Fibroblast of villous mesenchyme (primary cell): ENCODE data around the gene SMC5. TPM values are rescaled to one million over a fixed set of nuclear protein-coding genes. Genes with fewer than 3 reads are reported as not detected.

Experiments
- DNase-seq: peaks from one replicate; pipeline ENCODE4 v3.0.0-alpha.2; 2010; ENCODE audit warnings: low read depth
- H3K4me3 ChIP-seq: 2 replicates; pipeline ENCODE4 v1.5.1; 2011; ENCODE audit warnings: low read depth, mild to moderate bottlenecking, low read length
- total RNA-seq: library from RNA; depleted of rRNA; stranded (reverse); fragments of >200 nt; gene quantifications from 2 replicates; pipeline ENCODE4 v1.2.3, GENCODE V29; 2012
- TF ChIP-seq, protein P1 (sequence below): IDR thresholded peaks from 2 replicates; pipeline ENCODE4 v1.5.1; 2012; ENCODE audit warnings: low read depth, mild to moderate bottlenecking, low read length; ENCODE audit not compliant: insufficient read depth

Gene SMC5
- total RNA-seq, 1 donor, result 39.3 TPM

DNA sequence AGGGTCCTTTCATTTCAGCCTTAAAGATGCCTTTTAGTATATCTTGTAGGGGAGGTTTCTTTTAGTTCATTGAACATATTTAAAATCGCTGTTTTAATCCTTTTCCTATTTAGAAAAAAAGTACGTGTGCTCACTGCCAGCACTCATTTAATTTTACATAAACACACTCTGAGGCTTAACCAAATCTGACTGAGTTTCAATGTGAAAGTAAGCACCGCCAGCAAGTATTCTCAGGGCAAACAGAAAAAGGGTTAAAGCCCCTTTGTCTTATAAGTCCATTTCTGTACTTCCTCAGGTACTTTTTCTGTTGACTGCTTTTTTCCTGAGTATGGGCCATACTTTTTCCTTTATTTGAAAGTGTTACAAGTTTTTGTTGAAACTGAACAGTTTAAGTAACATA lies 31.8 kb downstream of the SMC5 start:
- TF ChIP-seq, protein P1, sequence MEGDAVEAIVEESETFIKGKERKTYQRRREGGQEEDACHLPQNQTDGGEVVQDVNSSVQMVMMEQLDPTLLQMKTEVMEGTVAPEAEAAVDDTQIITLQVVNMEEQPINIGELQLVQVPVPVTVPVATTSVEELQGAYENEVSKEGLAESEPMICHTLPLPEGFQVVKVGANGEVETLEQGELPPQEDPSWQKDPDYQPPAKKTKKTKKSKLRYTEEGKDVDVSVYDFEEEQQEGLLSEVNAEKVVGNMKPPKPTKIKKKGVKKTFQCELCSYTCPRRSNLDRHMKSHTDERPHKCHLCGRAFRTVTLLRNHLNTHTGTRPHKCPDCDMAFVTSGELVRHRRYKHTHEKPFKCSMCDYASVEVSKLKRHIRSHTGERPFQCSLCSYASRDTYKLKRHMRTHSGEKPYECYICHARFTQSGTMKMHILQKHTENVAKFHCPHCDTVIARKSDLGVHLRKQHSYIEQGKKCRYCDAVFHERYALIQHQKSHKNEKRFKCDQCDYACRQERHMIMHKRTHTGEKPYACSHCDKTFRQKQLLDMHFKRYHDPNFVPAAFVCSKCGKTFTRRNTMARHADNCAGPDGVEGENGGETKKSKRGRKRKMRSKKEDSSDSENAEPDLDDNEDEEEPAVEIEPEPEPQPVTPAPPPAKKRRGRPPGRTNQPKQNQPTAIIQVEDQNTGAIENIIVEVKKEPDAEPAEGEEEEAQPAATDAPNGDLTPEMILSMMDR, result no peak
- no peak for DNase-seq
- no peak overlapping the region for H3K4me3 ChIP-seq

DNA sequence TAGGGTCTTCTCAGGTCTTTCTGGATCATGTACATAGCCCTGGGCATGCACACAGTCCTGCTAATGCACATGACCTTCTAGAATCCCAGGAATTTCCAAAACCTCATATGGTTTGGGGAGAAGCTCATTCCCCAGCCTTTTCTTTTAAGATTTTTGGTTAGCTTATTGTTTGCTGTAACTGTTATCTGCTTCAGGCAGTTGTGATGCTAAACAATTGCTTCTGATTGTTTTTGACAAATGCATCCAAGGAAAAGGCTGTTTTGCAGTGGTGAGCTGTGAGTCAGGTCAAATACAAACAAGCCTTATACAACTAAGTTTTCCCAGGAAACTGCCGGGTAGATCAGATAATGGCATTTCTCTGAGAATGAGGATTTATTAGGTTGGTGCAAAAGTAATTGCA lies 32.7 kb downstream of the SMC5 start:
- DNase-seq, result peak; percentile 26
- no peak overlapping the region for H3K4me3 ChIP-seq
- TF ChIP-seq, protein P1, result no peak

DNA sequence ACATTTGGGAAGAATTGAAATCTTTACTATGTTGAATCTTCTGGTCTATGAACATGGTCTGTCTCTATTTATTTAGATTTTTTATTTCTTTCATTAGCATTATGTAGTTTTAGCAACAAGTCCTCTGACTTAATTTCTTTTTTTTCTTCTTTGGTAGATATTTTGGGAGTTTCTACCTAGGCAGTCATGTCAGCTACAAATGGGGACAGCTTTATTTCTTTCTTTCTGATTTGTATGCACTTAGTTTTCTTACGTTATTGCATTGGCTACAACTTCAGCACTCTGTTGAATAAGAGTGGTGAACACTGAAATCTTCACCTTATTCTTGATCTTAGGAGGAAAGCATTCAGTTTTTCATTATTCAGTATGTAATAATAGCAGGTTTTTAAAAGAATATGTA lies 33.5 kb downstream of the SMC5 start:
- TF ChIP-seq, protein P1, result no peak
- H3K4me3 ChIP-seq, result no peak overlapping the region
- no peak for DNase-seq

DNA sequence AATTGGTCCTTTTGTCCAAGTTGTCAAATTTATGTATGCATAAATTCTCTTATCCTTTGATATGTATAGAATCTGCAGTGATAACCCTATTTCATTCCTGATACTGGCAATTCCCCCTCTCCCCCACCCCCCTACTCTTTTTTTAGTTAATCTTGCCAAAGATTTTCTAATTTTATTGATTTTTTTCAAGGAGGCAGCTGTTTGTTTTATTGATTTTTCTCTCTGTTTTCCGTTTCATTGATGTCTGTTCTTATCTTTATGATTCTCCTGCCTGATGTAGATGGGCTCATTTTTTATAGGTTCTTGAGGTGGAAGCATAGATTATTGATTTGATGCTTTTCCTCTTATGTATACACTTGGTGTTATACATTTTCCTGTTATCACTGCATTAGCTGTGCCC lies 34.4 kb downstream of the SMC5 start:
- H3K4me3 ChIP-seq, result no peak overlapping the region
- no peak for DNase-seq
- TF ChIP-seq, protein P1, result no peak

DNA sequence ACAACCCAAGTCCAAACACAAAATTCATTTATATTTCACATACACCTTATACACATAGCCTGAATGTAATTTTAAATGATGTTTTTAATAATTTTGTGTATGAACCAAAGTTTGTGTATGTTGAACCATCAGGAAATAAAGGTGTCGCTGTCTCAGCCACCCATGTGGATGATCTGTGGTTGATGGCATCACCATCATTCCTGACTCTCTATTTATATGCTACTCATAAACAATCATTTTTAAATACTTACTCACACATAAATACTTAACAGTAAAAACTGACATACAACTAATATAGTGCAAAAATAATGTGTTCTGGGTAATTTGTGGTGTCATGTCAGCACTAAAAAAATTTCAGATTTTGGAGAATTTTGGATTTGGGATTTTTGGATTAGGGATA lies 38.4 kb downstream of the SMC5 start:
- H3K4me3 ChIP-seq, result no peak overlapping the region
- DNase-seq, result peak; percentile 59
- TF ChIP-seq, protein P1, result no peak

DNA sequence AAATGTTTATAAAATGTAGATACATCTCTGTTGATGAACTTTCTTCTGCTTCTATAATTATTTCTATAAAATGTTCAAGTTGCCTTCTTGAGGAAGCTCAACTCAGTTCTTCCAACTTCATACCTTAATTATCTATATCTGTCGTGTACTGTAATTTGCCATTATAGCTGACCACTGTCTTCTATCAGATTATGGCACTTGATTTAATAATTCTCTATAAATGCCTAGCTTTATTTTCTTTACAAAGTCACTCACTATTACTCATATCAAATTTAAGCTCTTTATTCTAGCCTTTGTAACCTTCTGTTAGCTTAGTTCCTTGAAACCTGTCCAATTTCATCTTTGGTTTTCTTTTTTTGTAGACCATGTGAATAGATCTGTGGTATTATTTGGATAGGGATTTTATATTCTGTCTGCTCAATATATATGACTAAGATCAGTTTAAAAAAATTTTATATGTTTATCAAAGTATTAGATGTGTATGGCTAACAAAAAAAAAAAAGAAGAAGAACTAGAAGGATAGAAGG lies 39.5 kb downstream of the SMC5 start:
- H3K4me3 ChIP-seq, result no peak overlapping the region
- TF ChIP-seq, protein P1, result no peak
- no peak for DNase-seq

DNA sequence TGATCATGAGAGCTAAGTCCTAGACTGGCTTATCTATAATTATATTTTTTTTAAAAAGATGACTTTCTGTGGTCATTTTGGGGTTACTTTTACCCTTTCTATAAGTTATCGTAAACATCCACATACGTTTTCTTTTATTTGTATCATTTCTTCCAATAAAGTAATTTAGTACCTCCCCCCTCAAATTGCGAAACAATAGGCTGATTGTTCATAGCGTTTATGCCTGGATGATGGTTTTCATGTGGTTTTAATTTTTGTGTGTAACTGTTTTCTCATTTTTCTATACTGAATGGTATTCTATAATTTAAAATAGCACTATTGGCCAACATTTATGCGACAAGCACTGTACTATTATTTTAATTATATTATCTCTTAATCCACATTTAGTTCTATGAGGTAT lies 44.5 kb downstream of the SMC5 start:
- TF ChIP-seq, protein P1, result no peak
- H3K4me3 ChIP-seq, result no peak overlapping the region
- no peak for DNase-seq
